SK-N-MC (cell line): ENCODE data around the gene GRIK2.

ENCODE experiments used
- EZH2 ChIP-seq: fragments of 200-600 bp; sonication (generic); IDR thresholded peaks from one replicate; pipeline ENCODE4 v1.6.1; 2017; ENCODE audit warnings: antibody characterized with exemption
- POLR2AphosphoS5 ChIP-seq: IDR thresholded peaks from 2 replicates; pipeline ENCODE4 v1.6.1; 2012; ENCODE audit warnings: mild to moderate bottlenecking, low read depth, low read length, borderline replicate concordance

GRCh38 chr6:101883505-101883904 is 490.0 kb downstream of the GRIK2 start:
- TF ChIP-seq EZH2 = no peak
- no peak for TF ChIP-seq POLR2AphosphoS5
